K562 (cell line): ENCODE results near the gene TMIGD3. TPM values are rescaled to one million over a fixed set of nuclear protein-coding genes. Genes with fewer than 3 reads are reported as not detected.

Source experiments
- ATAC-seq: fragments of 200-7000 bp; cut with Tn5 transposase; 3 replicates; pipeline ENCODE4 v1.9.1; 2020; ENCODE audit warnings: moderate library complexity
- BruUV-seq: library from RNA; stranded (reverse); fragments of 400-500 nt; replicated peaks from 2 replicates; lab custom pipeline; 2021; lab: Mats Ljungman, UMichigan
- CTCF ChIA-PET: fragments of 300-600 bp; formaldehyde crosslinking; extraction: SDS; loops from one replicate; lab custom pipeline; 2021; ENCODE audit warnings: low intra/inter-chr PET ratio; lab: Yijun Ruan, JAX
- POLR2A ChIA-PET: fragments of 300-600, 350-650 bp; sonication (Branson Sonifier 250); formaldehyde crosslinking; extraction: SDS; loops from one replicate; lab custom pipeline; 2021; ENCODE audit warnings: antibody characterized with exemption, inconsistent platforms; lab: Yijun Ruan, JAX
- DNase-seq, 4 experiments: peaks; one replicate each; pipeline versions ENCODE4 v3.0.0 to v3.0.0-alpha.2; 2011 to 2018; ENCODE audit warnings: low spot score in 3 of 4, mixed read lengths in 3 of 4; ENCODE audit errors: extremely low read depth in 1 of 4
- FAIRE-seq: peaks from 2 replicates; lab custom pipeline; 2011; peaks lifted over from hg19 to GRCh38; lab: Jason Lieb, UNC
- H2AFZ ChIP-seq: 2 replicates; pipeline ENCODE4 v1.6.0; 2011; ENCODE audit warnings: low read depth, low read length, control low read depth, inconsistent platforms
- H3K27ac ChIP-seq: fragments of 200-600 bp; 3 replicates; pipeline ENCODE4 v1.8.0; 2011; ENCODE audit warnings: low read depth, mild to moderate bottlenecking, control low read depth, inconsistent platforms, low read length, moderate library complexity, mixed read lengths; ENCODE audit errors: extremely low read depth
- H3K27me3 ChIP-seq, 2 experiments: fragments of 300-600 bp in 1 of 2; 2 replicates in 1 of 2; 3 replicates in 1 of 2; pipeline versions ENCODE4 v1.6.0 to v1.8.0; 2011; ENCODE audit warnings: inconsistent platforms in 2 of 2, low read length in 2 of 2, mild to moderate bottlenecking in 1 of 2, mixed read lengths in 1 of 2, moderate library complexity in 1 of 2; ENCODE audit not compliant: control insufficient read depth in 2 of 2, insufficient read depth in 2 of 2
- H3K36me3 ChIP-seq: fragments of 300-600 bp; 3 replicates; pipeline ENCODE4 v1.8.0; 2011; ENCODE audit warnings: mild to moderate bottlenecking, low read length, inconsistent platforms; ENCODE audit not compliant: control insufficient read depth, insufficient read depth
- H3K4me1 ChIP-seq, 2 experiments: fragments of 200-600 bp in 1 of 2; replicated peaks in 1 of 2; 2 replicates in 1 of 2; 3 replicates in 1 of 2; pipeline versions ENCODE4 v1.5.1 to v1.8.0; 2011; ENCODE audit warnings: inconsistent platforms in 2 of 2, low read length in 2 of 2, mild to moderate bottlenecking in 1 of 2, mixed read lengths in 1 of 2, moderate library complexity in 1 of 2; ENCODE audit not compliant: control insufficient read depth in 2 of 2, insufficient read depth in 2 of 2
- H3K4me2 ChIP-seq: 2 replicates; pipeline ENCODE4 v1.6.1; 2011; ENCODE audit warnings: low read length, control low read depth, inconsistent platforms, mixed read lengths; ENCODE audit not compliant: insufficient read depth
- H3K4me3 ChIP-seq: fragments of 200-600 bp; sonication (generic), shearing (Covaris generic); 2 replicates; pipeline ENCODE4 v1.5.1; 2016; ENCODE audit warnings: control low read depth, inconsistent platforms
- H3K79me2 ChIP-seq: fragments of 200-600 bp; 3 replicates; pipeline ENCODE4 v1.8.0; 2011; ENCODE audit warnings: low read length, inconsistent platforms; ENCODE audit not compliant: control insufficient read depth, insufficient read depth
- H3K9ac ChIP-seq, 2 experiments: 2 replicates each; pipeline versions ENCODE4 v1.6.0 to v1.6.1; 2011; ENCODE audit warnings: low read depth in 2 of 2, low read length in 2 of 2, control low read depth in 1 of 2, inconsistent platforms in 1 of 2, mild to moderate bottlenecking in 1 of 2, mixed read lengths in 1 of 2; ENCODE audit not compliant: insufficient read depth in 1 of 2
- H3K9me1 ChIP-seq: one replicate; pipeline ENCODE4 v1.6.0; 2011; ENCODE audit warnings: inconsistent platforms, mild to moderate bottlenecking, low read length, moderate library complexity; ENCODE audit not compliant: control insufficient read depth, insufficient read depth
- H3K9me3 ChIP-seq: replicated peaks from 2 replicates; pipeline ENCODE4 v1.5.1; 2011; ENCODE audit warnings: low read depth, low read length, inconsistent platforms; ENCODE audit not compliant: control insufficient read depth, insufficient read depth
- H4K20me1 ChIP-seq: replicated peaks from 2 replicates; pipeline ENCODE4 v1.6.1; 2011; ENCODE audit warnings: low read length, inconsistent platforms, mixed read lengths; ENCODE audit not compliant: control insufficient read depth, insufficient read depth
- ZBTB40 ChIP-seq, 2 experiments: fragments of 450-650 bp in 1 of 2; sonication (generic) in 1 of 2; formaldehyde crosslinking in 1 of 2; IDR thresholded peaks; 2 replicates each; pipeline versions ENCODE4 v1.7.1 to v1.9.0; 2016 to 2022; ENCODE audit warnings: inconsistent platforms in 1 of 2, mild to moderate bottlenecking in 1 of 2, missing genetic modification reagents in 1 of 2
- ZNF780A ChIP-seq: fragments of 250-450 bp; sonication (Bioruptor Pico); IDR thresholded peaks from 2 replicates; pipeline ENCODE4 v1.5.0; 2021; ENCODE audit warnings: mild to moderate bottlenecking
- WGBS: fragments of 100-300 bp; shearing (Covaris generic); methylation state at CpG from one replicate; pipeline ENCODE4 v1.1.6; 2016; ENCODE audit warnings: low coverage, mixed read lengths; ENCODE audit not compliant: insufficient coverage; ENCODE audit errors: missing lambda C conversion rate; 5-methylcytosine and 5-hydroxymethylcytosine counted together
- in situ Hi-C: fragments of 300-500 bp; cut with MboI; formaldehyde crosslinking; loops from 4 replicates; pipeline ENCODE4 v1.15.0; 2018; ENCODE audit warnings: inconsistent platforms, mixed read lengths
- intact Hi-C: fragments of 100-400 bp; cut with micrococcal nuclease; formaldehyde crosslinking; loops from 2 replicates; pipeline ENCODE4 v1.14.2; 2022
- polyA plus RNA-seq, 8 experiments: library from polyadenylated mRNA; depleted of rRNA in 4 of 8; stranded (reverse) in 5 of 8; unstranded in 3 of 8; fragments of >200 nt; fragmentation: Nextera tagmentation in 2 of 8; fragmentation: Illumina TruSeq in 1 of 8; extraction: Ambion mirVana in 2 of 8; extraction: Trizol in 1 of 8; gene quantifications; 2 replicates each; pipeline versions ENCODE4 v1.2.1 to v1.2.3, GENCODE V29; 2011 to 2014; ENCODE audit warnings: inconsistent platforms in 1 of 8, missing spikeins in 1 of 8
- total RNA-seq, 7 experiments: library from RNA; depleted of rRNA in 6 of 7; stranded (reverse); fragments of >200 nt in 6 of 7; fragmentation: Illumina TruSeq in 2 of 7; extraction: Trizol in 2 of 7; gene quantifications; 2 replicates each; pipeline versions ENCODE4 v1.2.1 to v1.2.3, GENCODE V29; 2011 to 2021; ENCODE audit warnings: low replicate concordance in 1 of 7

TMIGD3 gene
- total and polyA plus RNA-seq, 9 of the 15 experiments (the other 6 are each of a cell fraction or from before 2014, with no cell fraction given): 0.11 to 0.13 (median 0.11) TPM; not detected in 6

DNA sequence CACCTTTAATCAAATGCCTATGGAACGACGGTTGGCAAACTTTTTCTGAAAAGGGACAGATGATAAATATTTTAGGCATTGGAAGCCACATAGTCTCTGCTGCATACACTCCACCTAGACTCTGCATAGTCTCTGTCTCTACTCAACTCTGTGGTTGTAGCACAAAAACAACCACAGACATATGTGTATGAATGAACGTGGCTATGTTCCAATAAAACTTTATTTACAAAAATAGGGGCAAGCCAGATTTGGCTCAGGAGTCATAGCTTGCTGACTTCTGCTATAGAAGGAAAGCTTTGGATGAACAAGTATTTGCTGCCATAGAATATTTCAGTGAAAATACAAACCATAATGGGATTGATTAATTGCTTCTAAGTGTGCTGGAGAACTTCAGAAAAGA is 37.5 kb upstream of the TMIGD3 start:
- in situ Hi-C loops (no loop called here), intact Hi-C loops (no loop called here)
- ATAC-seq: no peak
- no peak overlapping the region for H3K4me2 ChIP-seq
- H2AFZ ChIP-seq: no peak overlapping the region
- 0% methylated on average over 3 of the region's 3 CpGs for WGBS
- H3K9me3 ChIP-seq: no peaks in the 10 kb centered on the region
- no peaks in the 10 kb centered on the region for H4K20me1 ChIP-seq
- POLR2A ChIA-PET: no interaction called here
- no peaks in the 10 kb centered on the region for H3K79me2 ChIP-seq
- no peak overlapping the region for H3K27ac ChIP-seq
- no peak overlapping the region for H3K4me3 ChIP-seq
- BruUV-seq: no TSS peak
- no peaks in the 10 kb centered on the region for H3K4me1 ChIP-seq
- H3K9me1 ChIP-seq: no peaks in the 10 kb centered on the region
- H3K27me3 ChIP-seq: peaks cover 16 to 18% of the 10 kb centered on the region in 2 experiments; a peak in 4 of 5 replicates
- FAIRE-seq: no peak
- no peak for DNase-seq
- H3K36me3 ChIP-seq: no peaks in the 10 kb centered on the region
- no peak overlapping the region for H3K9ac ChIP-seq
- CTCF ChIA-PET: no interaction called here
- TF ChIP-seq ZBTB40 (IDR thresholded peaks at IDR 0.05) (peak; percentile 89), ZBTB40 (CRISPR knock-in tag; IDR thresholded peaks at IDR 0.05) (peak; percentile 67), ZNF780A (CRISPR knock-in tag) (no peak)
